OCI-LY7 (cell line): ENCODE results near the gene AP1M2.

Experiments used
- EZH2phosphoT487 ChIP-seq: fragments of 200-600 bp; sonication (generic); IDR thresholded peaks from 2 replicates; pipeline ENCODE4 v1.6.1; 2018; ENCODE audit warnings: low read depth, borderline replicate concordance, mild to moderate bottlenecking, mixed run types, antibody characterized with exemption, low read length, moderate library complexity, mixed read lengths
- TF ChIP-seq, protein P1 (sequence below): fragments of 200-600 bp; sonication (generic); conservative IDR thresholded peaks from 2 replicates; pipeline ENCODE4 v1.5.1; 2014; ENCODE audit warnings: mild to moderate bottlenecking, antibody characterized with exemption, low read length, moderate library complexity, mixed read lengths

GRCh38 chr19:10567656-10568055 lies 19.5 kb downstream of the AP1M2 start:
- TF ChIP-seq, protein P1, sequence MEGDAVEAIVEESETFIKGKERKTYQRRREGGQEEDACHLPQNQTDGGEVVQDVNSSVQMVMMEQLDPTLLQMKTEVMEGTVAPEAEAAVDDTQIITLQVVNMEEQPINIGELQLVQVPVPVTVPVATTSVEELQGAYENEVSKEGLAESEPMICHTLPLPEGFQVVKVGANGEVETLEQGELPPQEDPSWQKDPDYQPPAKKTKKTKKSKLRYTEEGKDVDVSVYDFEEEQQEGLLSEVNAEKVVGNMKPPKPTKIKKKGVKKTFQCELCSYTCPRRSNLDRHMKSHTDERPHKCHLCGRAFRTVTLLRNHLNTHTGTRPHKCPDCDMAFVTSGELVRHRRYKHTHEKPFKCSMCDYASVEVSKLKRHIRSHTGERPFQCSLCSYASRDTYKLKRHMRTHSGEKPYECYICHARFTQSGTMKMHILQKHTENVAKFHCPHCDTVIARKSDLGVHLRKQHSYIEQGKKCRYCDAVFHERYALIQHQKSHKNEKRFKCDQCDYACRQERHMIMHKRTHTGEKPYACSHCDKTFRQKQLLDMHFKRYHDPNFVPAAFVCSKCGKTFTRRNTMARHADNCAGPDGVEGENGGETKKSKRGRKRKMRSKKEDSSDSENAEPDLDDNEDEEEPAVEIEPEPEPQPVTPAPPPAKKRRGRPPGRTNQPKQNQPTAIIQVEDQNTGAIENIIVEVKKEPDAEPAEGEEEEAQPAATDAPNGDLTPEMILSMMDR, result no peak
- no peak for TF ChIP-seq EZH2phosphoT487
